ENCODE data around the gene ABCF1.
"Not testable (repeated sequence)": the region's sequence is repeated elsewhere in the genome, so short reads cannot be mapped to it uniquely, and the experiment has no call there.

Gene ABCF1

GRCh38 chr6:30571075-30571761 lies at the start of gene ABCF1:
ABCF1 (plus strand) TSS chr6:30571442; CDS start chr6:30571488, 46 bp downstream.
- peak; percentile 92 for DNase-seq (ENCODE audit: low read depth)

DNA sequence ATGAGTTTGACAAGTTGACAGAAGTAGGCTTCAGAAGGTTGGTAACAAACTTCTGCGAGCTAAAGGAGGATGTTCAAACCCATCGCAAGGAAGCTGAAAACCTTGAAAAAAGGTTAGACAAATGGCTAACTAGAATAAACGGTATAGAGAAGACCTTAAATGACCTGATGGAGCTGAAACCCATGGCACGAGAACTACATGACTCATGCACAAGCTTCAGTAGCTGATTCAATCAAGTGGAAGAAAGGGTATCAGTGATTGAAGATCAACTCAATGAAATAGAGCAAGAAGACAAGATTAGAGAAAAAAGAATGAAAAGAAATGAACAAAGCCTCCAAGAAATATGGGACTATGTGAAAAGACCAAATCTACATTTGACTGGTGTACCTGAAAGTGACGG lies 49.3 kb upstream of the ABCF1 start:
- DNase-seq (ENCODE audit: low read depth) = not testable (repeated sequence)

GRCh38 chr6:30526444-30526843 lies 44.8 kb upstream of the ABCF1 start:
- DNase-seq (ENCODE audit: low read depth) = not testable (repeated sequence)

GRCh38 chr6:30529349-30529875 lies 41.8 kb upstream of the ABCF1 start:
- not testable (repeated sequence) for DNase-seq (ENCODE audit: low read depth)

DNA sequence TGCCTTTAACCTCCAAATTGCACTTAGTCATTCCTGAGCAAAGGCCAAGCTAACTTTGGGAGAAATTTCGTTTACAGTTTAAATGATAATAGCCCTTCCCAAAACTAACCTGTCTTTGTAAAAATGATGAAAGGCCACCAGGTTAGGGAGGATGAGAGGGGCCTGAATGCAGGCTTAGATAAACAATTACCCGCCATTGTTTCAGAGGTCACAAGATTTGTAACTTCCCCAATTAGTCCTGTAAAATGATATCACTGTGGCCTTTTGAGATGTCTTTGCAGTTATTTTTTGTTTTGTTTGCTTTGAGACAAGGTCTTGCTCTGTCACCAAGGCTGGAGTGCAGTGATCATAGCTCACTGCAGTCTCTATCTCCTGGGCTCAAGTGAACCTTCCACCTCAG lies 41.2 kb upstream of the ABCF1 start:
- no peak for DNase-seq (ENCODE audit: low read depth)

DNA sequence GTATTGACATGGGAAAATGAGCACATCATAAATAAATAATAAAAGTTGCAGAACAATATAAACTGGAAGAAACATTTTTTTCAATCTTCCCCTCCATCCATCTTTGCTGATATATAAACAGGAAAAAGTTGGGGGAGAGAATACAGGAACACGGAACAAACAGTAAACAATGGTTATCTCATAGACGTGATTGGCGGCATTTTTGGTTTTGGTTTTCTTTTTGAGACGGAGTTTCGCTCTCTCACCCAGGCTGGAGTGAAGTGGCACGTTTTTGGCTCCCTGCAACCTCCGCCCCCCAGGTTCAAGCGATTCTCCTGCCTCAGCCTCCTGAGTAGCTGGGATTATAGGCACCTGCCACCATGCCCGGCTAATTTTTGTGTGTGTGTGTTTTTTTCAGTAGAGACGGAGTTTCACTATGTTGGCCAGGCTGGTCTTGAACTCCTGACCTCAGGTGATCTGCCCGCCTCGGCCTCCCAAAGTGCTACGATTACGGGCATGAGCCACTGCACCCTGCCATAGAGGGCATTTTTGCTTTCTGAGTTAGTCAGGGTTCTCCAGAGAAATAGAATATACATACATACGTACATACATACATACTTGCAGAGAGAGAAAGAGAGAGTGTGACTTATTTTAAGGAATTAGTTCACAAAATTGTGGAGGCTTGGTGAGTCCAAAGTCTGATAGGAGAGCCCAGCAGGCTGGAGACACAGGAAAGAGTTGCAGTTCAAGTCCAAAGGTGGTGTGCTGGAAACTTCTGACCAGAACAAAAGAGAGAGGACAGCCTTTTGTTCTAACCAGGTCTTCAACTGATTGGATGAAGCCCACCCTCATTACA lies 37.6 kb upstream of the ABCF1 start:
- no peak for DNase-seq (ENCODE audit: low read depth)

DNA sequence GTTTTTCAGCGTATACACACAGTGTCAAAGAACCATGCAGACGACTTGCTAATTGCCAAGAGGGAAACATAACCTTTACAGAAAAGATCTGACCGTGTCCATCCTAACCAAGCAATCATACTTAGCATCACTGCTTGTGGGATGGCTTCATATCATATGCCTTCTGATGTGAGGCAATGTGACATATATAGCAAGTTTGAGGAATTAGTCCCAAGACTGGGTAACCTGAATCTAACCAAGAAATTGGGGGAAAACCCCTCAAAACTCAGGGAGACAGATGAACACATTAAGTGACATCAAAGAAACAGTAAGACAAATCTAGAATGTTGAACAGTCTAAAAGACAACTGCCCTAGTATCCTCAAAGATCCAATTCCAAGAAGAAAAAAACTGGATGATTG lies 33.3 kb upstream of the ABCF1 start:
- no peak for DNase-seq (ENCODE audit: low read depth)

- peak; percentile 76 for DNase-seq (ENCODE audit: low read depth)
These were observed 29.5 kb upstream of the ABCF1 start for GRCh38 chr6:30541515-30542403.

GRCh38 chr6:30542404-30542725 lies 28.9 kb upstream of the ABCF1 start:
- DNase-seq (ENCODE audit: low read depth) = no peak

- DNase-seq (ENCODE audit: low read depth) = no peak
These were observed 28.3 kb upstream of the ABCF1 start for GRCh38 chr6:30542915-30543314.

DNA sequence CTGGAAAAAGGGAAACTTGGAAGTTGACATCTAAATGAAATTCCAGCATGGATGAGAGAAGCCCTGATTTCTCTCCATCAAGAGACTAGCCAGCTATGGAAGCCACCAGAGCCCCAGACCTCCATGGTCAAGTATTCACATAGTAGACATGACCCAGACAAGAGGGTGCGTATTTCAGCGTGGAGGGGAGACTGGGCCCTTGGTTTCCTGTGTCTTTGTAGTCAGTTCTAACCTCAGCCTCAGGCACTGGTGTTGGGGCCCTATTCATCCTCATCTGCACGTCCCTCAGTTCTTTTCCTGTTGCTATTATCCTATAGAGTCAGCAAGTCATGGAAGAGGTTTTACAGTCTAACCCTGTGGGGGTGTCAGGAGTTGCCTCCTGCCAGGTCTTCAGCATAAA lies 27.4 kb upstream of the ABCF1 start:
- DNase-seq (ENCODE audit: low read depth) = no peak

- DNase-seq (ENCODE audit: low read depth) = no peak
These were observed 26.5 kb upstream of the ABCF1 start for GRCh38 chr6:30544666-30545272.

GRCh38 chr6:30547454-30547853 lies 23.8 kb upstream of the ABCF1 start:
- DNase-seq (ENCODE audit: low read depth) = no peak

DNA sequence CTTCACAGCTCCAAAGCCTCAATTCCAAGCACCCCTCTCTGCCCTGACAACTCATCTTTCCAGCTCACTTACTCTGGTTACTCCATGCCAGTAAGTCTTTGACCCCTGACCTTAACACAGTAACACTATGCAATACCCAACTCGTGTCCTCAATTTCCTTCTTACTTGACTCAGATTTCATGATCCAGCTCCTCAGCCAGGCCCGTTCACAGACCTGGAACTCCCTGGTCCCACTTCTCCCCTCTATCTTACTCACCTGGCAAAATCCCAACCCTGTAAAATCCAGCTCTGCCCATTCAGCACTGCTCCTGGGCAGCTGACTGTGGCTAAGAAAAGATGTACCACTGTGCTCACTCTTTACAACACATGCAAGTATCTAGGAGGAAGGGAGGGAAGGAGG lies 22.9 kb upstream of the ABCF1 start:
- DNase-seq (ENCODE audit: low read depth) = no peak

- no peak for DNase-seq (ENCODE audit: low read depth)
These were observed 16.8 kb upstream of the ABCF1 start for GRCh38 chr6:30554404-30554803.

DNA sequence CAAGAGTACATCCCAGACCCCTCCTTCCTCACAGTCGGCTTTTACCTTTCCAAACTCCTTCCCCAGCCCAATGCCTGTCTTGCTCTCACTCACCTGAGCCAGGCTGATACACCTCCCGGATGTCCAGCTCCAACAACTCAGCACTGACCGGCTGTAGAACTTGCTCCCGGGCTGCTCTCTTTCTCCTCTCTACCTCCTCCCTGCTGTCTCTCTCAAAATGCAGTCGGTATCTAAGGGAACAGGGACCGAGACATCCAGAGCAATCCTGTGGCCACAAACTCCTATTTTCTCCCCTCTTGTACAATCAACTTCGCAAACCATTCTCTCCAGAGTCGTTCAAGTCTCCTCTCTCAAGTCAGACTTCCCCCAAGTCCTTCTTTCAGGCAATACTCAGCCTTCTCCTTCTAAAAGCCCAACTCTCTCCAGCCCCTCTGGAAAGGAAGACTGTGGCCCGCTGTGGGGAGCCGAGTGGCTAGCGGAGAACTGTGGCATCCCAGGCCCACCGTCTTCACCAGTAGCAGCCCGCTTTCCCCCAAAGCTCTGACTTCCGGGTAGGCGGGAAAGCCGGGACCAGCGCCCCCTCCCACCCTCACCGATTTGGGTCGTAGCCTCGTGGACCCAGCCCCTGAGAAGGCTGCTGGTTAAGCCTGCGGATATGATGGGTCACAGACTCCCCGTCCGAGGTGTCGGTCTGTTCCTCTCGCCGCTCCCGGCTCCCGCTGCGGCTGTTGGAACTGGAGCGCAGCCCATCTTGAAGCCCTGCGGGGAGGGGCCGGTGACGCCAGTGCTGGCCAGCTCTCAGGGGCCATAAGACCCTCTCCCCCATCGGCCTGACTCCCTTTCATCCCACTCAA lies 16.1 kb upstream of the ABCF1 start:
- DNase-seq (ENCODE audit: low read depth) = no peak

- no peak for DNase-seq (ENCODE audit: low read depth)
These were observed 15.5 kb upstream of the ABCF1 start for GRCh38 chr6:30555816-30556065.

GRCh38 chr6:30556066-30556905 lies 15.0 kb upstream of the ABCF1 start, which contains the start of gene GNL1:
GNL1 (minus strand) TSS chr6:30556489; CDS start chr6:30556203, 286 bp downstream.
- peak; percentile 84 for DNase-seq (ENCODE audit: low read depth)

GRCh38 chr6:30556906-30557682 lies 14.1 kb upstream of the ABCF1 start, which contains the start of gene PRR3:
PRR3 (plus strand) TSS chr6:30557295; CDS start chr6:30557345, 50 bp downstream.
- peak; percentile 82 for DNase-seq (ENCODE audit: low read depth)

Data from CMK (cell line).